LNCAP (cell line): ENCODE measurements around the gene DIPK1C.

ENCODE experiments used
- CTCF ChIP-seq: fragments of 450-650 bp; IDR thresholded peaks from 2 replicates; pipeline ENCODE4 v1.5.1; 2017; ENCODE audit warnings: mild to moderate bottlenecking

The DIPK1C gene

GRCh38 chr18:74402806-74403433 lies 54.2 kb downstream of the DIPK1C start:
- TF ChIP-seq CTCF: no peak

- no peak for TF ChIP-seq CTCF
Measured at GRCh38 chr18:74400813-74401212, 56.3 kb downstream of the DIPK1C start.

- TF ChIP-seq CTCF: no peak
Measured at GRCh38 chr18:74399091-74399887, 57.8 kb downstream of the DIPK1C start.

- TF ChIP-seq CTCF: no peak
Measured at GRCh38 chr18:74397572-74397971, 59.5 kb downstream of the DIPK1C start.

- no peak for TF ChIP-seq CTCF
Measured at GRCh38 chr18:74396171-74397169, 60.6 kb downstream of the DIPK1C start.

GRCh38 chr18:74395648-74396154 lies 61.4 kb downstream of the DIPK1C start:
- no peak for TF ChIP-seq CTCF

GRCh38 chr18:74395006-74395405 lies 62.1 kb downstream of the DIPK1C start:
- no peak for TF ChIP-seq CTCF
